Astrocyte of the hippocampus (primary cell): Measurements from ENCODE around the gene GAMT.

ENCODE experiments used
- DNase-seq: peaks from one replicate; pipeline ENCODE4 v3.0.0; 2011; ENCODE audit warnings: low read depth, low spot score

The GAMT gene

GRCh38 chr19:1365319-1366269 lies 35.7 kb downstream of the GAMT start:
- peak; percentile 64 for DNase-seq

GRCh38 chr19:1364070-1364704 lies 37.2 kb downstream of the GAMT start:
- peak; percentile 27 for DNase-seq

- DNase-seq: no peak
These were observed 37.7 kb downstream of the GAMT start for GRCh38 chr19:1363599-1363998.

DNA sequence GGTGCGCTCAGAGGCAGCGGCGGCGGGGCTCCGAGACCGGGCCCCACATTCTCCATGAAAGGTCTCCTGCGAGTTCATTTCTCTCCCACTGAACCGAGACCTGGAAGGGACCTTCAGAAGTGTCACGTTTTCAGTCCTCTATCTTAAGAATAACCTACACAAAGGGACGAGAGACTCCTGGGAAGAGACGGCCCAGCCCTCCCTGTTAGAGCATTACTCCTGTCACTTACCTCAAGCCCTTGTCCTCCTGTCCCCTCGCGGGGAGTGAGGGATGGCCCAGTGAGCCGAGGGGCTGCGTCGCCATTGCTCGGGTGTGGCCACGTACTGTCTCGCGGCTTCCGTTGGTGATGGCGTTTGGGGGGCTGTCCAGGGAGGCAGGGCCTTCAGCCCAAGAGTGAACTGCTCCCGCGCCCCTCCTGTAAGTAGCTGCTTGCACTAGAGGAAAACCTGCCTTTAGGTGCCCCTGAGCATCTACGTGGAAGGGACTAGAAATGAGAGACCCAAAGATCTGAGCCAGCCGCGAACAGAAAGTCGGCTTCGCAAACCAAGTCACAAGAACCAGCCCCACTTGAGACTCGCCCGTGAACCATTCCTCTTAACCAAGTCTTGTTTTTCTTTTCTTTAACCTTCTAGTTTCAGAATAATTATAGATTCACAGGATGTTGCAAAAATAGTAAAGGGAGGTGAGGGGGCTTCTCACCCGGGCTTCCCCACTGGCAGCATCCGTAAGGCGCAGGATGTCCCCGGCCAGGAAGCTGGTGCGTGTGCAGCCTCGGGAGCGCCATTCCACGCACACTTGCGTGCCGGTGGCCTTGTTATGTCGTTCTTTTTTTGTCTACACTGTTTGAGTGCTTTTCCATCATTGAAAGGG lies 38.7 kb downstream of the GAMT start:
- no peak for DNase-seq

DNA sequence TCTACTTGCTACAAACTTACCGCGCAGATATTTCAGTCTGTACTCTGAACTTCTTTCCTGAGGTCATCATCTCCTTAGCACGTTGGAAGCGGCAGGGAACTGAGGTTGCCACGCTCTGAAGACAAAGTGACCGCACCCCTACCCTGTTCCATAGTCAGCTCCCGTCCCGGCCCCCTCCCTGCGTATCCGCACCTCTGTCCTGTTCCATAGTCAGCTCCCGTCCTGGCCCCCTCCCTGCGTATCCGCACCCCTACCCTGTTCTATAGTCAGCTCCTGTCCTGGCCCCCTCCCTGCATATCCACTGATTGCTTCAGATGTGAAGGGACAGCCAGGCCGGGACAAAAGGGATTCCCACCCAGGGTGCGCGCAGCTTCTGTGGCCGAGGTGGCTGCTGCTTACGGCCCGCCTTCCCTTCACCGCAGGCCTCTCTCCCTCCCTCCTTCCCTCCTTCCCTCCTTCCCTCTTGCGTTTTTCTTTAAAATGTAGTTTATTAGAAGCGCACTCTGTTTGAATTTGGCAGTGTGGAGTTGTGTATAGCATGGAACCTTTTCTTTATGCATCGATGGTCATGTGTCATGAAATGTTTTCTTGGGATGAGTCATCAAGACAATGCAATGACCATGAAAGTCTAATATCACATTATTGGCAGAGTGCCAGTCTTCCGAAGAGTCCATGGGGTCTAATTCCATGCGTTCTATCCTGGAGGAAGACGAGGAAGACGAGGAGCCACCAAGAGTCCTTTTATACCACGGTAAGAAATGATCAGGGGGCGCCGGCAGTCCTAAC lies 39.5 kb downstream of the GAMT start:
- peak; percentile 83 for DNase-seq

DNA sequence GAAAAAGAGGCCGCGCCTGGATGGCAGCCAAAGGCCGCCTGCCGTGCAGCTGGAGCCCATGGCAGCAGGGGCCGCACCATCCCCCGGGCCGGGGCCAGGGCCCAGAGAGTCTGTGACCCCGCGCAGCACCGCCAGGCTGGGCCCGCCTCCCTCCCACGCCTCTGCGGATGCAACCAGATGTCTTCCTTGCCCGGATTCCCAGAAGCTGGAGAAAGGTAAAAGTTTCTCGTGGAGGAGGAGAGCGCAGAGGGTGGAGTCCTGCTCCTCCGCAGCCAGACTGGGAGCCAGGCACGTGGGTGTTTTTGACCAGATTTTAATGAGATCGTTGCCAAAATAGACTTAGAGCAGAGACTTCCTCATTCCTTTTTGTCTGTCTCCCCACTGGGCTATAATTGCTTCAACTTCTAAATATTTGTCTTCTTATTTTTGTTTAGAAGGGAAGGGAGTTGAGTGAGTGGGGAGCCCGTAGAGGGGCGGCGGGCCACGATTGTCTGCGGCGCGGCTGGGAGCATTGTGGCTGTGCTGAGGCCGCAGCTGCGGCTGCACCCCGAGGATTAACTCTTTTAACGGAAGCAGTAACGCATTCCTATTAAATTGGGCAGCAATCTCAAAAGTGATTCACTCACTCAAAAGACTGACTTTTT lies 40.4 kb downstream of the GAMT start:
- DNase-seq: peak; percentile 92

- peak; percentile 26 for DNase-seq
These were observed 41.1 kb downstream of the GAMT start for GRCh38 chr19:1360126-1360817.

DNA sequence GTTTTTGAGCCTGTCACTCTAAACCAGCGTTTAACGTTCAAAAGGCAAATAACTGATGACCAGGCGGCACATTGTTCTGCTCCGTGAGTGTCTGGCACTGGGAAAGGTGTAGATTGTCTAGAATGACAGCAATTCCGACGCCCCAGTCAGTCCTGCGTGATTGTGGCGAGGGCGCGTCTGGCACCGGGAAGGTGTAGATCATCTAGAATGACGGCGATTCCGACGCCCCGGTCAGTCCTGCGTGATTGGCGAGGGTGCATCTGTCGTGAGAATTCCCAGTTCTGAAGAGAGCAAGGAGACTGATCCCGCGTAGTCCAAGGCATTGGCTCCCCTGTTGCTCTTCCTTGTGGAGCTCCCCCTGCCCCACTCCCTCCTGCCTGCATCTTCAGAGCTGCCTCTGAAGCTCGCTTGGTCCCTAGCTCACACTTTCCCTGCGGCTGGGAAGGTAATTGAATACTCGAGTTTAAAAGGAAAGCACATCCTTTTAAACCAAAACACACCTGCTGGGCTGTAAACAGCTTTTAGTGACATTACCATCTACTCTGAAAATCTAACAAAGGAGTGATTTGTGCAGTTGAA lies 43.7 kb downstream of the GAMT start:
- DNase-seq: no peak

DNA sequence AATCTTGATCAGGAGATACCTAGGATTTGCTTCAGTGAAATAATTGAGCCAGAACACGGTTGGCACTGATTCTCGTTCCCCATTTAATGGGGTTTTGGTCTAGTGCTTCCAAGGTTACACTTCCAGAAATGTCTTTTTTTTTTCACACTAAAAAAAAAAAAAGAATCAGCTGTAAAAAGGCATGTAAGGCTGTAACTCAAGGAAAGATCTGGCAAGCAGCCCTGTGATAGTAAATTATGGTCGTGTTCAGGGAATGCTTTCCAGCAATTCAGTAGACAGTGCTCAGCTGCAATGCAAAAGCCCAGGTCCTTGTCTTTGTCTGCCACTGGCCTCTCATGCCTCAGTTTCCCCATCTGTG lies 44.9 kb downstream of the GAMT start:
- DNase-seq: no peak

DNA sequence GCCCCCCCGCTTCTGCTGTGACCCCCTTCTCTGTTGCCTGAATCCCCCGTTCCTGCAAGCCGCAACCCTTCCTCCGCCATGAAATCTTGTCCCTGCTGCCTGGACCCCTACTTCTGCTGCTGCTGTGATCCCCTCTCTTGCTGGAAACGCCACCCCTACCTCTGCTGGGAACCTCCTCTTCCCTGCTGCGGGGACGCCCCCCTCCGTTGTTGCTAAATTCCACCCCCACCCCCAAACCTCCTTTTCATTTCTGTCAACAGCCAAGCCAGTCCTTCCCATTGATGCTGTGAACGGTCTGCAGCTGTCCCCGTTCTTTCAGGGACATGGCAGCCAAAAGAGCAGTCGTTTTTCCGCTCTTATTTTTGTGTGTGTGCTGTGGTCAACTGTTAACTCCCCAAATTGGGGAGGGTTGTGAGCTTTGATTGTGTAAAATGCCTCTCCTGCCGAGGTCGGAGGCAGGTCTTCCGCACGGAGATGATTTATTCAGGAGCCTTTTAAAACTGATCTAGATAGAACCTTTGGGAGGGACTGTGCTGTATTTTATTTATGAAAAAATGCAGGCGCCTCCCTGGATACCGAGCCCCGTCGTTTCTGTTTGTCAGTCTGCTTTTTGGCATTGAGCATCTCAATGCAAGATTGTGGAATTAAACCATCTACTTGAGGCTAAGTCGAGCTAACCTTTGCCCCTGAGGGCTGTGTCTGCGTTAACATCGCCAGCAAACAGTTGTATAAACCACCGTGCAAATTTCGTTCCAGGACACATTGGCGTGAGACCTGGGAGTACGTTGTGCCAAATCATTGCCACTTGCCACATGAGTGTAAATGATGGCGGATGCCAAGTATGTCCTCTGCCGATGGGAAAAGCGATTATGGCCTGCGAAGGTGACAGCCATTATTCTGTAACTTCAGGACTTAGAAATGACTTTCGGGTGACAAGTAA lies 45.5 kb downstream of the GAMT start:
- DNase-seq: peak; percentile 39

GRCh38 chr19:1354970-1355567 lies 46.3 kb downstream of the GAMT start:
- DNase-seq: no peak

- no peak for DNase-seq
These were observed 48.2 kb downstream of the GAMT start for GRCh38 chr19:1353144-1353543.

GRCh38 chr19:1351381-1351851 lies 49.9 kb downstream of the GAMT start:
- no peak for DNase-seq

GRCh38 chr19:1350867-1351266 lies 50.5 kb downstream of the GAMT start:
- DNase-seq: no peak

GRCh38 chr19:1349211-1349610 lies 52.1 kb downstream of the GAMT start:
- no peak for DNase-seq
